Cerebellar cortex (tissue), 1 donor: ENCODE data around the gene MSI2.
"Not testable (repeated sequence)": the region's sequence is repeated elsewhere in the genome, so short reads cannot be mapped to it uniquely, and the experiment has no call there.

Source experiments
- DNase-seq: peaks from one replicate; pipeline ENCODE4 v3.0.0-alpha.2; 2015; ENCODE audit warnings: low spot score

The MSI2 gene

DNA sequence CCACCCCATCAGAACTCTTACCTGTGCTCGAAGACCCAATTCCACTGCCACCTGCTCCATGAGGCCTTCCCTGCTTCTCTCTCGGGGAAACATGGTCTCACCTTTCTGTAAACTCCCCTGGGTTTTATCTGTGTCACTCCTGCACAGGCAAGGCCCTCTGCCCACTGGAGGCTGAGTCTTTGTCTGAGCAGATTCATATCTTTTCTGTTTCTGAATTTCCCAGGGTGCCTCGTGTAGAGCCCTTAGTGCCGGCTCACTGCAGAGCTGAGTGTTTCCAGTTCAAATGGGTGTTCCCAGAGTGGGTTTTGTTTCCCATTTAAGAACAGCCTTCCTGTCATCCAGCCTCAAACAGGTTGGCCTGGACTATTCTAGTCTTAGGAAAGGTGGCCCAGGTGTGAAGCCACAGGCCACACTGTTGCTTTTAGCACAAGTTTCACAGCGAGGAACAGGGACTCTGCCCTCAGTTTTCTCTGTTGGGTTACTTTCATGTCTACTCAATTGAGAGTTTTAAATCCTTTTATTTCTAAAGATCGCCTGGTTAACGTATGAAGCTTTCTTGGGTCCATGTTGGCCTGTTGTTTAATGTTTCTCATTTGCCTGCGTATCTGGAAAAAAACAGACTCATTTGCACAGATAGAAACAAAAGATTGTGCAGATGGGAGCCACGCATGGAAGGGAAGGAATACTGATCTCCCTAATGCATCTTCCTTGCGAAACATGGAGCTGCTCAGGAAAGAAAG lies 228.7 kb downstream of the MSI2 start:
- DNase-seq: no peak

DNA sequence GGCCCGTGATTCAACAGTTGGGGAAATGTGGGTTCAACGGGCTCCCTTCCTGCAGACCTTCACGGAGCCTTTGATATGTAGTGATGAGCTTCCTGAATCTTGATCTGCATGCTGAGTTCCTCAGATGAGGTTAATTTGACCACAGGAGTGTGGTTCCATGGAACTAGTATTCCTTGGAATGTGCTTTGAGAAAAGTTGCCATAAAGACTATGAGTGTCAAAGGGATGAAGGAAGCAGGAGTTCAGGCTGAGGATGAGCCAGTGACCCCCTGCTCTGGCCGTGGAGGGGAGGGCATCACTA lies 229.2 kb downstream of the MSI2 start:
- no peak for DNase-seq

DNA sequence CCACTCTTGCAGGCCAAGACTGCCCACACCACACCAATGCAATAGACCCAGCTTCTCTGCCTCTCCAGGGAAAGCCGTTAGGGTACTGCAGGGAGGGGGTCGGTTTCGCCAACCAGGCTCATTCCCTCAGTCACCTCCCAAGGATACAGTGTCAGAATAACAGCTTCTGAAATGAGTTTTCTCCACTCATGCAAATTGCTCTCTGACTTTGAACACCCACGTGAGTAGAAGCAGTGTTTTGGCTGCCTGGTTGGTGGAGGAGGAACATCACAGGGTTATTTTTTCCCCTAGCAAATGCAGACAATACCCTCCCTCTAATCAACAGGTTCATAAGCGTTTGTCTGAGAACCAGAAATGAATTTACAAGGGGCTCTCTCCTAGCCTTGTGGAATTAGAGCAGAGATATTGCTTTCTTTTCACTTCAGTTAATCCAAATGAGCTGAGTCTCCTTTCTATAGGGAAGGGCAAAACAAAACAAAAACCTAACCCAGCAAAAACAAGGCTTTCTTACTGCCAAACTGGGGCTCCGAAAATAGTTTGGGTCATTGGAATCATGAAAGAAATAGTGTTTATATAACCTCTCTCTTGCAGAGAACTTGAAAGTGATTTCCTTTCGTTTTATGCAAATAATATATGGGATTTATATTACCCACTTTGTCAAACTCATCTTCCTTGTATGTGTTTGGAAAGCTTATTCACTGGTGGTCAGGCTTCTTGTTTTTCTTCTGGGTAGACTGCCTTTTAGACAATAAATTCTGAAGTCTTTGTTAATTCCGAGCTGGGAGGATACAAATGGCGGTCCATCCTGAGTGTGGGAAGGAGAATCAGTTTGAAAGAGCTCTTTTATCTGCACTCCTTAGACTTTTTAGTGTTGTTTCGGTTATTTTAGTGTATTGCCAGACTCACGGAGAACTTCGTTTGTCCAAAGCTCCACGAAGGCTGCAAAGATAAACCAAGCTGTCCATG lies 229.9 kb downstream of the MSI2 start:
- no peak for DNase-seq

DNA sequence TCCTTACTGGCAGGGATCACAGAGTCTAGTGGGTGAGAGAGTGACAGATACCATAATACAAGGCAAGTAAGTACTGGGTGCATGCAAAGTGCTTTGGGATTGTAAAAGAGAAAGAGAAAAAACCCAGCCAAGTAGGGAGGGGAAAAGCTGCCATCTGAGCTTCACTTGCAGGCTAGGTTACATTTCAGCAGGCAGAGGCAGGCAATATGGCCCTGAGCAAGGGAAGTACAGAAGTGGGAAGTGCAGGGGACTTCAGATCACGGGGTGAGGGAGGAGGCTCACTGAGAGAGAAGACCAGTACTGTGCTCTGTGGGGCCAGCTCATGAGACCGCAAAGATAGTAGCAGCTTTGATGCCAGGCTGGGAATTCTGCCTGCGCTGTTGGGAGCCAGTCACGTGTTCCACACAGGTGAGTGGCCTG lies 230.6 kb downstream of the MSI2 start:
- DNase-seq: peak; percentile 93

DNA sequence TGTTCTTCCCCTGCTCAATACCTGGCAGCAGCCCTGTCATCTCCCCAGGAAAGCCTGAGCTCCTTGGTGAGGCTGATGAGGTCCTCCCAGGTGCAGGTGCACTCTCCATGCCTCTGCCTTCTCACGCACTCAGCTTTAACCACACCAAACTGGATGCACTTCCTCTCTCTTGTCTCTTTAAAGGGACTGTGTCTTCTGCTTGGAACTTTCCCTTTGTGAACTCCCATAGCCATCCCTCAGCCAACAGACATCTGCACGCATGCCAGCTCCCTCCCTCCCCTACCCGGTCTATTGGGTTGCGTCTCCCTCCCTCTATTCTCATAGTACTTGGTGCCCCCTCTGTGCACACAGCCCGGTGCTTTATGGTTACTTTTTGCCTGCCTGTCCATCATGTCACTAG lies 231.2 kb downstream of the MSI2 start:
- DNase-seq: no peak

GRCh38 chr17:57488856-57489255 lies 232.5 kb downstream of the MSI2 start:
- DNase-seq: no peak

DNA sequence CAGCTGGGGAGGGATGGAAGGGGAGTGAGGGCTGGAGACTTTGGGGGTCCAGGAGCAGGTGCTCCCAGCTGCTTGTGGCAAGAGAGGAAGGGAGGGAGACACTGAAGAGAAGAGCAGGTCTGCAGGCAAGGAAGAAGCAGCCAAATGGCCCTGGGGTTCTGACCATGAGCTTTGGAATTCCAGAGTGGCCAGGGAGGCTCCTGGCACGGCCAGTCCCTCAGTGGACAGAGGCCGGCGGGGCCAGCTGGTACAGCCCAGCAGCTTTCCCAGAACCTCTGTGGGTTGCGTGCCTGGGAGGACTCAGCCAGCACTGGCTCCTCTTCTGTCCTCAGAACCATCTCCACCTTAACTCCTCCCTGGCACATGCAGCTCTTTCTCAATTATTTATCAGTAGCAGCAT lies 233.0 kb downstream of the MSI2 start:
- DNase-seq: no peak

- DNase-seq: no peak
Measured at GRCh38 chr17:57490111-57490845, 234.0 kb downstream of the MSI2 start.

DNA sequence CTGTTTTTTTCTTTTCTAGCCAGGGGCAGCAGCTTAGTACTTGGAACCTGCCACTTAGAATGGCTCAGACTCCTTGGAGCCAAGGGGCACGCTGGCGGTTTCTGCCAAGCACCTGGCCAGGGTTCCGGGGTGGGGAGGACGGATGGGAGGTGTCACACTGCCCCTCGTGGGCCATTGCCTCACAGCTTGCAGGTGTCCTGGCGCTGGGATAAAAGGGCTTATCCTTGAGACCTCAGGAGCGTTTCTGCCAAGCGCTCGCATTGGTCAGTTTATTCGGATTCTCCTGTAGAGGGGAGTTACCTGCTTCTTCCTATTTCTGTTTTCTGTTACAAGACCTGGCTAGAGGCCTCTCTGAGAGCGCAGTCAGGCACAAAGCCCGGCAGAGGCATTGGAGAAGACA lies 234.6 kb downstream of the MSI2 start:
- DNase-seq: peak; percentile 37

DNA sequence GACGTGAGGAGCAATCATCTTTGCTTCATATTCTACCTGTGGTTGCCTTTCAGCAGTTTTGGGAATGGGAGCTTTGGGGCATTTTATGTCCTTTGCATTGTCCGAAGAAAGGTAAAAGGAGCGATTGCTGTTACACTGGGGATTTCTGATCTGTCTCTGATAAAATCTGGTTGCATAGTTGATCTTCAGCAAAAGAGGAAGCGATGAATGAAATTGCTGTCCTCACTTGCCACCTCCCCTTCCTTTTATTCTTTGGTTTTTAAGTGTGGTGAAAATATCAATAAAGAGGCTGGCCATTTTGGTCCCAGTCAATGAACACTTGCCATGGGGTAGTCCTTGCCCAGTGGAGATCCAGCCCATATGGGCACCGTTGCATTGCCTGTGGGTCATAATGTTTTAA lies 236.8 kb downstream of the MSI2 start:
- DNase-seq: no peak

DNA sequence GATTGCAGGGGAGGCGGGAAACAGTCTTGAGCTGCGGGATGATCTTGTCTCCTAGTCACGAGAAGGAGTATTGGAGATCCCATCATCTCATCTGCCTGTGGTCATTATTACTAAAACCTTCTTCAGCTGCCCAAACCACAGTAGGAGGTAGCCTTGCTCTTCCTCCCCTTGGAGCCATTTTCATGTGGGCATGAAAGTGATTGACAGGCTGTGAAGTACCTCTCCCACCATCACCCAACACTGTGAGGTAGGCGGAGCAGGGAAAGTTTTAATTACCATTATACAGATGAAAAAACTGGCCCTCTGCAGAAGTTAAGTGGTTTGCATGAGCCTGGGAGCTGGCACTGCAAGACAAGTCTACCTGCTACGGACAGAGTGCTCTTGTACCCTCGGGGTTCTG lies 237.3 kb downstream of the MSI2 start:
- DNase-seq: no peak

DNA sequence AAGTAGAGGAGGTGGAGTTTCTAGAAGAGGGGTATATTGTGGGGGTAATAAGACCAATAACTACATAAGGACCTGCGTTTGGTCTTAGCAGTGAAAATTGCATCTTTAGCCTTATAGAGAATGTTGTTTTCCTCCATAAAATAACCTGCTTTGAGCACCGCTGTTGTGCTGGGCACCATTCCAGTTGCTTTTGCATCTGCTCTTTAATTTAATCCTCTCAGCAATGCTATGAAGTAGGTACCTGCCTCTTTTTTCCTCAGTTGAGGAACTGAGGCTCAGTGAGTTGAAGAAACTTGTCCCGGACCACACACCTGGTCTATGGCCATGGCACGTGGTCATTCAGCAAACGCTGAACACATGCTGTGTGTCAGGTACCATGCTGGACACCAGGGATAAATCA lies 238.1 kb downstream of the MSI2 start:
- DNase-seq: no peak

DNA sequence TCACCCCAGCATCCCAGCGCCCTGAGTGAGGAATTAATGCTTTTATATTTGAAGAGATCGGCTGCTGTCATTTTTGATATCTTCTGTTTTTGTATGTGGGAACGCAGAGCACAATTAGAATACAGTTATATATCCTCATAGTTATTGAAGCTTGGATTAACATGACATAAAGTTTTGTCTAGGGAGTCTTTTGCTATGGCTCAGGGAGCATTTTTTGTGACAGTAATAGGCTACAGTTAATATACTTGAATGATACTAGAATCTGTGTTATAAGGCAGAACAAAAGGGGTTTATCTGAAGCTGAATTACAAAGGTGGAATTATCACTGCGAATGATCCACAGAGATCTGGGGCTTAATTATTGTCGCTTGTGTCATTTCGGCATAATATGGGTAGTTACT lies 239.4 kb downstream of the MSI2 start:
- no peak for DNase-seq

DNA sequence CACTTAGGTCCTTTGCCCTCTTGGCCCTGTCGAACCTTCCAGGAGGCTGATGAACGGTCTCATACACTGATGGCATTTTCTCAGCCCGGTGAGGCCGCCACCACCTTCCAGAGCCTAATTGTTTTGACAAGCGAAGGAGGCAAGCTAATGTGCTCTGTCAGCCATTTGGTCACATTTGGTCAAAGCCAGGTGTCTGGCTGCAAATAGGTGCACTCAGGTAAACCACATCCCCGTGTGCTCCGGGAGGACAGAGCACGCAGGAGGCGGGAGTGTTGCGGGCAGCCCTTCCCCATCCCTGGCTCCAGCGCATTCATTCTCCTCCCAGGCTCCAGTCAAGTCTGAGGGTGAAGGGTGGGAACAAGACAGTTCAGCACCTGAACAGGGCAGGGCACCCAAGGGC lies 240.1 kb downstream of the MSI2 start:
- DNase-seq: no peak

DNA sequence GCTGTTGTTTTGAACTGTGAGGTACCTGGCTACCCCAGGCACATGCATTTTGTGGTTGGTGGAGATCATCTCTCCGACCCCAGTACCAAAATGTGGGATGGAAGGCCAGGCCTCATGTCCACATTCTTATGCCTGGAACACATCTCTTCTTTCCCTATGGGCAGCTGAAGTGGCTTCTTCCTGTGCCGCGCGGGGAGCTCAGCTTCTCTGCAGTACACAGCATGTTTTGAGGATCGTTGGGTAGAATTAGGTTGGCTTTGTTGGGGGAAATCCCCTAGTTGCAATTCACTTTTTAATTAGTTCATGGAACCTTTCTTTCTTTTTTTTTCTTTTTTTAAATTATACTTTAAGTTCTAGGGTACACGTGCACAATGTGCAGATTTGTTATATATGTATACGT lies 242.1 kb downstream of the MSI2 start:
- no peak for DNase-seq

DNA sequence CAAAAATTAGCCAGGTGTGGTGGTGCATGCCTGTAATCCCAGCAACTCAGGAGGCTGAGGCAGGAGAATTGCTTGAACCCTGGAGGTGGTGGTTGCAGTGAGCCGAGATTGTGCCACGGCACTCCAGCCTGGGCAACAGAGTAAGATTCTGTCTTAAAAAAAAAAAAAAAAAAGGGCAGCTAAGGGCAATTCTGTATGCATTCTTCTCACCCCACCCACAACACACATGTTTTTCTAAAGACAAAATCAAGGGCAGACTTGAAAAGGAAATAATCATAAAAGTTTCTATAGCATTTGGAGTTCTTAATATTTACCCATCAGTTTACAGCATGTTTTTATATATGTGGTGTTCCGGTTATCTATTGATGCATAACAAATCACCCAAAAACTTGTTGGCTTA lies 242.9 kb downstream of the MSI2 start:
- not testable (repeated sequence) for DNase-seq

GRCh38 chr17:57499648-57500049 lies 243.3 kb downstream of the MSI2 start:
- DNase-seq: no peak

- DNase-seq: no peak
Measured at GRCh38 chr17:57501016-57501415, 244.7 kb downstream of the MSI2 start.

DNA sequence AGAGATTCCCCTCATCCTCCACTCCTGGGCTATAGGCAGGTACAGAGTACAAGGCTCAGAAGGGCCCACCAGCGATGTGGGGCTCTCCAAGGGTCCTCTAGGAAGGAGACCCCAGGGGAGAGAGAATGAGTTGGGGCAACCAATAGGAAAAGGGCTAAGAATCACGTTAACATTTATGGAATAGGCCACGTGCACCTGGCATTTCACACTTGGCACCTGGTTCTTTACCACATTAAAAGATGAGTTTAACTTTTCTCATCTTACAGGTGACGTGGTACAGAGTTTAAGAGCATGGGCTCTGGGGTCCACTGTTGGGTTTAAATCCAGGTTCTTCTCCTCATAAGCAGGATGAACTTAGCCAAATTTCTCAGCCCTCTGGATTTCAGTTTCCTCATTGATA lies 245.7 kb downstream of the MSI2 start:
- DNase-seq: no peak

DNA sequence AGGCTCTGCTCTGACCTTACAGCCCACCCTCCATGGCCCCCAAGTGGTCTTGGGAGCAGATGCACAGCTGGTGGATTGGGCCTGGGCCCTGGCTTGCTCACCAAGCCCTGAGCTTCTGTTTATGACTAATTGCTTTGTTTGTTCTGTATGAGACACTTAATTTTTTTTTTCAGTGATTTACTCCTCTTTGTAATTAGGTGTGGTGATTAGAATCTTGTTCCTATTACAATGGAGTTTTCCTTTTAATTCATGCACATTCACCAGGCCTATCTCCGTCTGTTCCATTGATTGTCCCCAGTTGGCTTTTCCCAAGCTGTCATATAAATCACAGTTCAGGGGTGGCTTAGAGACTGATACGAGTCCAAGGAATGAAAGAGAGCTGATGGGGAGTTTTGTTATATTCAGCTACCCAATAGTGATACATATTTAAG lies 246.5 kb downstream of the MSI2 start:
- DNase-seq: no peak

- DNase-seq: no peak
Measured at GRCh38 chr17:57504208-57504607, 247.9 kb downstream of the MSI2 start.

GRCh38 chr17:57505841-57506773 lies 249.8 kb downstream of the MSI2 start:
- DNase-seq: no peak
